DMS79 treated with DMSO at 0.1 percent for 48 hours (cell line): ENCODE measurements around the gene KRT2.

Experiments used
- DNase-seq: peaks from one replicate; lab custom pipeline; 2025; lab: John Stamatoyannopoulos, UW

Gene KRT2

GRCh38 chr12:52637299-52637698 is 14.7 kb downstream of the KRT2 start:
- DNase-seq = no peak

GRCh38 chr12:52636592-52637258 is 15.3 kb downstream of the KRT2 start:
- no peak for DNase-seq

- no peak for DNase-seq
Measured at GRCh38 chr12:52636189-52636588, 15.8 kb downstream of the KRT2 start.

GRCh38 chr12:52634266-52635056 is 17.6 kb downstream of the KRT2 start:
- DNase-seq = peak; percentile 68

- DNase-seq = peak; percentile 5
Measured at GRCh38 chr12:52633383-52633782, 18.6 kb downstream of the KRT2 start.

GRCh38 chr12:52632656-52633055 is 19.4 kb downstream of the KRT2 start:
- DNase-seq = no peak

- DNase-seq = no peak
Measured at GRCh38 chr12:52631676-52632459, 20.1 kb downstream of the KRT2 start.

- DNase-seq = no peak
Measured at GRCh38 chr12:52631264-52631663, 20.7 kb downstream of the KRT2 start.

GRCh38 chr12:52630599-52631200 is 21.3 kb downstream of the KRT2 start:
- no peak for DNase-seq

GRCh38 chr12:52630008-52630500 is 22.0 kb downstream of the KRT2 start:
- no peak for DNase-seq

- no peak for DNase-seq
Measured at GRCh38 chr12:52629281-52630007, 22.6 kb downstream of the KRT2 start.

- no peak for DNase-seq
Measured at GRCh38 chr12:52628841-52629240, 23.2 kb downstream of the KRT2 start.

GRCh38 chr12:52628111-52628507 is 23.9 kb downstream of the KRT2 start:
- DNase-seq = no peak

- DNase-seq = no peak
Measured at GRCh38 chr12:52627395-52628110, 24.5 kb downstream of the KRT2 start.

GRCh38 chr12:52622349-52622748 is 29.7 kb downstream of the KRT2 start:
- no peak for DNase-seq

- DNase-seq = no peak
Measured at GRCh38 chr12:52618866-52619265, 33.1 kb downstream of the KRT2 start.

- no peak for DNase-seq
Measured at GRCh38 chr12:52618216-52618615, 33.8 kb downstream of the KRT2 start, which contains the start of gene KRT73. Gene KRT73 (minus strand): TSS chr12:52618559. CDS start chr12:52618524, 35 bp downstream.

- no peak for DNase-seq
Measured at GRCh38 chr12:52617403-52617785, 34.6 kb downstream of the KRT2 start.

GRCh38 chr12:52616680-52617402 is 35.2 kb downstream of the KRT2 start:
- no peak for DNase-seq

- no peak for DNase-seq
Measured at GRCh38 chr12:52615912-52616311, 36.1 kb downstream of the KRT2 start.
